Progenitor cell of endocrine pancreas (in vitro differentiated cells): ENCODE results near the gene S1PR4. TPM values are rescaled to one million over a fixed set of nuclear protein-coding genes. Genes with fewer than 3 reads are reported as not detected.

Experiments used
- DNase-seq: peaks from one replicate; pipeline ENCODE4 v3.0.0; 2021; ENCODE audit warnings: low spot score; ENCODE audit not compliant: unreplicated experiment
- H3K27ac Mint-ChIP-seq: 2 replicates; pipeline ENCODE4 v1.8.0; 2021; ENCODE audit warnings: mild to moderate bottlenecking, moderate library complexity, mixed read lengths
- H3K27me3 Mint-ChIP-seq: 2 replicates; pipeline ENCODE4 v1.8.0; 2021; ENCODE audit warnings: mixed read lengths
- H3K36me3 Mint-ChIP-seq: 2 replicates; pipeline ENCODE4 v1.8.0; 2022; ENCODE audit warnings: mixed read lengths; ENCODE audit not compliant: insufficient read depth
- H3K4me1 Mint-ChIP-seq: 2 replicates; pipeline ENCODE4 v1.8.0; 2021; ENCODE audit warnings: low read depth, mixed read lengths
- H3K4me3 Mint-ChIP-seq: 2 replicates; pipeline ENCODE4 v1.8.0; 2021; ENCODE audit warnings: low read depth, mild to moderate bottlenecking, moderate library complexity, mixed read lengths
- H3K9me3 Mint-ChIP-seq: 2 replicates; pipeline ENCODE4 v1.8.0; 2021; ENCODE audit warnings: low read depth, mixed read lengths
- total RNA-seq: library from RNA; stranded (reverse); gene quantifications from 2 replicates; pipeline ENCODE4 v1.2.1, GENCODE V29; 2021
- TF ChIP-seq, protein P1 (sequence below): fragments of 200-600 bp; sonication (generic); IDR thresholded peaks from one replicate; pipeline ENCODE4 v1.5.0; 2021; ENCODE audit warnings: antibody characterized with exemption, mild to moderate bottlenecking; ENCODE audit not compliant: unreplicated experiment

The S1PR4 gene
- total RNA-seq, 1 donor from 2014 or later: not detected

DNA sequence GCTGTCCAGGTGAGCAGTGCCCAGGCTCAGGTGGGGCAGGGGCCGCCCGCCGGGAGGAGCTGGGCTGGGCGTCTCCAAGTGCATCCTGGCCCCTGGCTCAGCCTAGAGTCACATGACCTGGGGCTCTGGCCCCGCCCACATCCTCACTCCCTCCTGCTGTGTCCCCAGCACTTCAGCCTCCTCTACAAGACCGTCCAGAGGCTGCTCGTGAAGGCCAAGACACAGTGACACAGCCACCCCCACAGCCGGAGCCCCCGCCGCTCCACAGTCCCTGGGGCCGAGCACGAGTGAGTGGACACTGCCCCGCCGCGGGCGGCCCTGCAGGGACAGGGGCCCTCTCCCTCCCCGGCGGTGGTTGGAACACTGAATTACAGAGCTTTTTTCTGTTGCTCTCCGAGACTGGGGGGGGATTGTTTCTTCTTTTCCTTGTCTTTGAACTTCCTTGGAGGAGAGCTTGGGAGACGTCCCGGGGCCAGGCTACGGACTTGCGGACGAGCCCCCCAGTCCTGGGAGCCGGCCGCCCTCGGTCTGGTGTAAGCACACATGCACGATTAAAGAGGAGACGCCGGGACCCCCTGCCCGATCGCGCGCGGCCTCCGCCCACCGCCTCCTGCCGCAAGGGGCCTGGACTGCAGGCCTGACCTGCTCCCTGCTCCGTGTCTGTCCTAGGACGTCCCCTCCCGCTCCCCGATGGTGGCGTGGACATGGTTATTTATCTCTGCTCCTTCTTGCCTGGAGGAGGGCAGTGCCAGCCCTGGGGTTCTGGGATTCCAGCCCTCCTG lies 29.1 kb downstream of the S1PR4 start:
- no peak overlapping the region for H3K27ac Mint-ChIP-seq
- peaks cover 4% of the 10 kb centered on the region for H3K36me3 Mint-ChIP-seq
- TF ChIP-seq, protein P1, sequence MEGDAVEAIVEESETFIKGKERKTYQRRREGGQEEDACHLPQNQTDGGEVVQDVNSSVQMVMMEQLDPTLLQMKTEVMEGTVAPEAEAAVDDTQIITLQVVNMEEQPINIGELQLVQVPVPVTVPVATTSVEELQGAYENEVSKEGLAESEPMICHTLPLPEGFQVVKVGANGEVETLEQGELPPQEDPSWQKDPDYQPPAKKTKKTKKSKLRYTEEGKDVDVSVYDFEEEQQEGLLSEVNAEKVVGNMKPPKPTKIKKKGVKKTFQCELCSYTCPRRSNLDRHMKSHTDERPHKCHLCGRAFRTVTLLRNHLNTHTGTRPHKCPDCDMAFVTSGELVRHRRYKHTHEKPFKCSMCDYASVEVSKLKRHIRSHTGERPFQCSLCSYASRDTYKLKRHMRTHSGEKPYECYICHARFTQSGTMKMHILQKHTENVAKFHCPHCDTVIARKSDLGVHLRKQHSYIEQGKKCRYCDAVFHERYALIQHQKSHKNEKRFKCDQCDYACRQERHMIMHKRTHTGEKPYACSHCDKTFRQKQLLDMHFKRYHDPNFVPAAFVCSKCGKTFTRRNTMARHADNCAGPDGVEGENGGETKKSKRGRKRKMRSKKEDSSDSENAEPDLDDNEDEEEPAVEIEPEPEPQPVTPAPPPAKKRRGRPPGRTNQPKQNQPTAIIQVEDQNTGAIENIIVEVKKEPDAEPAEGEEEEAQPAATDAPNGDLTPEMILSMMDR: no peak
- no peaks in the 10 kb centered on the region for H3K27me3 Mint-ChIP-seq
- H3K4me3 Mint-ChIP-seq: no peak overlapping the region
- no peaks in the 10 kb centered on the region for H3K9me3 Mint-ChIP-seq
- no peak for DNase-seq
- H3K4me1 Mint-ChIP-seq: no peaks in the 10 kb centered on the region

DNA sequence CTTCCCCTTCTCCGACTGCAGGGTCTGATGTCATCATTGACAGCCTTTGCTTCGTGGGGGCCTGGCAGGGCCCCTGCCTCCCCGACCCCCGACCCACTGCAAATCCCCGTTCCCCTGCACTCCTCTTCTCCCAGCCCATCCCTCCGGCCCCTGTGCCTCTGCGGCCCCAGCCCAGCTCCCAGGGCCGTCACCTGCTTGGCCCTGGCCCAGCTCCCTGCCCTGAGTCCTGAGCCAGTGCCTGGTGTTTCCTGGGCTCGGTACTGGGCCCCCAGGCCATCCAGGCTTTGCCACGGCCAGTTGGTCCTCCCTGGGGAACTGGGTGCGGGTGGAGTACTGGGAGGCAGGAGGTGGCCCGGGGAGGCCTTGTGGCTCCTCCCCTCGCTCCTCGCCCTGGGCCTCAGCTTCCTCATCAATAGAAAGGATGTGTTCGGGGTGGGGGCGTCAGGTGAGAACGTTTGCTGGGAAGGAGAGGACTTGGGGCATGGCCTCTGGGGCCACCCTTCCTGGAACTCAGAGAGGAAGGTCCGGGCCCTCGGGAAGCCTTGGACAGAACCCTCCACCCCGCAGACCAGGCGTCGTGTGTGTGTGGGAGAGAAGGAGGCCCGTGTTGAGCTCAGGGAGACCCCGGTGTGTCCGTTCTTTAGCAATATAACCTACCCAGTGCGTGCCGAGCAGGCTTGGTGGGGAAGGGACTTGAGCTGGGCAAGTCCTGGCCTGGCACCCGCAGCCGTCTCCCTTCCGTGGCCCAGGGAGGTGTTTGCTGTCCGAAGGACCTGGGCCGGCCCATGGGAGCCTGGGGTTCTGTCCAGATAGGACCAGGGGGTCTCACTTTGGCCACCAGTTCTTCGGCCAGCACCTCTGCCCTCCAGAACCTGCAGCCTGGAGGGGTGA lies 30.0 kb downstream of the S1PR4 start:
- no peaks in the 10 kb centered on the region for H3K4me1 Mint-ChIP-seq
- no peak overlapping the region for H3K27ac Mint-ChIP-seq
- peaks cover 4% of the 10 kb centered on the region for H3K36me3 Mint-ChIP-seq
- no peaks in the 10 kb centered on the region for H3K27me3 Mint-ChIP-seq
- no peak for DNase-seq
- no peaks in the 10 kb centered on the region for H3K9me3 Mint-ChIP-seq
- no peak overlapping the region for H3K4me3 Mint-ChIP-seq
- TF ChIP-seq, protein P1: no peak

DNA sequence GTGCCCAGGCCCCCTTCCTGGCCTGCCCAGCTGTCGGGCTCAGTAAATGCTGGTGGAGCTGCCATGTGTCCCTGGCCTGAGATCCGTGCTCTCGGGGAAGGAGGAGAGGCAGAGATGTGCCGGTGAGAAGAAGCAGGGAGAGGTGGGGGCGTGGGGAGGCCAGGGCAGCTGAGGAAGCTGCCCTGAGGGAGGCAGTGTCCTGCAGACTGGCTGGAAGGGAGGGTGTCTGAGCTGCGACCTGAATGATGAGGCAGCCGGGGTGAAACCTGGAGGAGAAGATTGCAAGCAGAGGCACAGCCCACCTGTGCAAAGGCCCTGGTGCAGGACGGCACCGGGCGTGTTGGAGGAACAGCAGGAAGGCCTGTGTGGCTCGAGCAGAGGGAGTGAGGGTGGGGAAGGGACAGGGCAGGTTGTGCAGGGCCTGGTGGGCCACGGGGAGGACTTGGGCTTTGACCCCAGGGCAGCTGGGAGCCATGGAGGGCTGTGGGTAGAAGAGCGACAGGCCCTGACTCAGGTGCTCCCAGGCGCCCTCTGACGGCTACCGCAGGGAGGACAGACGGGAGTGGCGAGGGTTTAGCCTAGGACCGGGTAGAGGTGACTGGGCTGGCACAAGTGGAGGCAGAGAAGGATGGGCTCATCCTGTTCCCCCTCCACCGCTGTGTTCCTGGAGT lies 31.9 kb downstream of the S1PR4 start:
- peak; percentile 44 for DNase-seq
- no peaks in the 10 kb centered on the region for H3K27me3 Mint-ChIP-seq
- H3K4me1 Mint-ChIP-seq: no peaks in the 10 kb centered on the region
- TF ChIP-seq, protein P1: peak; percentile 65
- H3K27ac Mint-ChIP-seq: peak overlapping the region; percentile 29
- H3K36me3 Mint-ChIP-seq: peaks cover 4% of the 10 kb centered on the region
- H3K9me3 Mint-ChIP-seq: no peaks in the 10 kb centered on the region
- no peak overlapping the region for H3K4me3 Mint-ChIP-seq

DNA sequence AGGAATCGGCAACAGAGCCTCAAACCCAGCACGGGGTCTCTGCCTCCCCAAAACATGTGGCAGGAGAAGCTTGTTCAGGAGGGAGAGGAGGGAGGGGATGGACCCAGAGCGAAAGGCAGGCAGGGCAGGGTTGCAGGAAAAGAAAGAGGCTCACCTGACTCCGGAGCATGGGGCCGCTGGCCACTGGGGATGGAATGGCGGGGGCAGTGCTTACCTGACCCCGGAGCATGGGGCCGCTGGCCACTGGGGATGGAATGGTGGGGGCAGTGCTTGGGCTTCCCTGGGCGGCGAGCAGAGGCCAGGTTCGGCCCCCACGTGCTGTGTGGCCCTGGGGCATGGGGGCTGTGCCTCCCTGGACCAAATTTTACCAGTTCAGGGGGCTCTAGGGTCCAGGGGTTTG lies 32.6 kb downstream of the S1PR4 start:
- Mint-ChIP-seq H3K27me3 (no peaks in the 10 kb centered on the region), H3K4me3 (no peak overlapping the region), H3K9me3 (no peaks in the 10 kb centered on the region), H3K36me3 (peaks cover 4% of the 10 kb centered on the region), H3K27ac (no peak overlapping the region), H3K4me1 (no peaks in the 10 kb centered on the region)
- DNase-seq: no peak
- TF ChIP-seq, protein P1: no peak

DNA sequence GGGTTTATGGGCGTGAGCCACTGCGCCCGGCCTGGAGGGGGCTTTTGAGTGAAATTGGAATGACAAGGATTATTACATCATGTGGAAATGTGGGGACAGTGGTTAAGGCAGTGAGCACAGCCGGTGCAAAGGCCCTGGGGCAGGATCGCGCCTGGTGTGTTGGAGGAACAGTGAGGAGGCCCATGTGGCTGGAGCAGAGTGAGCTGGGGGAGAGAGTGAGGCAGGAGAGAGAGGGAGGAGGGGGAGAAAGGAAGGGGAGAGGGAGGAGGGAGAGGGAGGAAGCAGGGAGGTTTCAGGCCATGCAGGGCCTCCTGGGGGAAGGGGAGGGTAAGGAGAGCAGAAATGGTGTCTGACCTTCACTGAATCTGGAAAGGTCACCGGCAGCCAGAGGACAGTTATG lies 34.6 kb downstream of the S1PR4 start:
- Mint-ChIP-seq H3K9me3 (no peaks in the 10 kb centered on the region), H3K4me3 (no peak overlapping the region), H3K4me1 (no peaks in the 10 kb centered on the region), H3K27ac (no peak overlapping the region), H3K27me3 (no peaks in the 10 kb centered on the region), H3K36me3 (peaks cover 2% of the 10 kb centered on the region)
- TF ChIP-seq, protein P1: no peak
- no peak for DNase-seq
